GM18861 (cell line): ENCODE data around the gene CHKA.

Experiments
- ATAC-seq: cut with Tn5 transposase; IDR thresholded peaks from one replicate; pipeline ENCODE4 v1.9.1; 2021; ENCODE audit not compliant: unreplicated experiment

Gene CHKA

DNA sequence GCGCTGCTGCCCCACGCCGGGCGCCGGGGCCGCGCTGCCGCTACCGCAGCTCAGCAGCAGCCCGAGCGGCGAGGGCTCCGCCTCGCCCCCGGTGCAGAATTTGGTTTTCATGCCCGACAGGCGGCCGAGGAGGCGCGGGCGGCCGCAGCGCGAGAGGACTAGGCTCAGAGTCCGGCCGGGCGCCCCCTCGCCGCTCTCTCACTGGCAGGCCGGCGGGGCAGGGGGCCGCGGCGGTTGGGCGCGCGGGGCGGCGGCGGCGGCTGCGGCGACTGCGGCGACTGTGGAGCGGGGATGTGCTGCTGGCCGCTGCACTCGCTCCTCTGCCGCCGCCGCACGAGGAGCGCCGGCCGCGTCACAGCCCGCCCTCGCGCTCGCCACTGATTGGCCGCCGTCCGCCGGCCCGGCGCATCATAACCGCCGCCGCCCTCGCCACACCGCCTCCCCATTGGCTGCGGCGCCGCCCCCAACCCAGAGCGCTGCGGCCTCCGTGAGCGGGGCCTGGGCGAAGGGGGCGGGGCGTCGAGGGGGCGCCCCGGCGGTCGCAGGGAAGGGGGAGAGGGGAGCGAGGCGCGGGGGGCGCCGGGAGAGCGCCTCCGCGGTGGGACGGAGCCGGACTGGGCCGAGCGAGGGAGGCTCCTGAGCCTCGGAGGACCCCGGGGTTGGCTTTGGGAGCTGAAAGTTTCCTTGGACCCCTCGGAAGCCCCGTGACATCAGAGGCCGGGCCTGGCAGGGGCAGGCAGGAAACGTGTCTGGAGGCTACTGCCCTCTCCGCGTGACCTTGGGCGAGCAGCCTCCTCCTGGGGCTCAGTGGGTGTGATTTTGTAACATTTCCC, at the start of gene CHKA:
Gene CHKA (minus strand): TSS at position 322 of the 833 bp plus-strand sequence. CDS start 211 bp downstream, at position 111.
- peak; percentile 61 for ATAC-seq

DNA sequence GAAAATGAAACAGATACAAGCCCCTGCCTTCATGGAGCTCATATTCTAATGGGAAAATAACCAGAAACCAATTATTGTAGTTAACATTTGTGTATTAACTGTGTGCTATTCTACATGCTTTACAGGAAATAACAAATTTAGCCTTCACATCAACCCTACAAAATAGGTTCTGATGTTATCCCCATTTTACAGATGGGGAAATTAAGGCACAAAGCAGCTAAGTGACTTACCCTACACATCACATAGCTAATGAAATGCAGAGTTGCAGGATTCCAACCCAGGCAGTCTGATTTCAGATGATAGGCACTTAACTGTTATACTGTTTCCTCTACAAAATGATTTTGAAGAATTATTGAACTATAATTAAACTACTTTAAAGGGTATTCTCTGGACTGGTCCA, 48.3 kb upstream of the CHKA start:
- ATAC-seq = no peak

DNA sequence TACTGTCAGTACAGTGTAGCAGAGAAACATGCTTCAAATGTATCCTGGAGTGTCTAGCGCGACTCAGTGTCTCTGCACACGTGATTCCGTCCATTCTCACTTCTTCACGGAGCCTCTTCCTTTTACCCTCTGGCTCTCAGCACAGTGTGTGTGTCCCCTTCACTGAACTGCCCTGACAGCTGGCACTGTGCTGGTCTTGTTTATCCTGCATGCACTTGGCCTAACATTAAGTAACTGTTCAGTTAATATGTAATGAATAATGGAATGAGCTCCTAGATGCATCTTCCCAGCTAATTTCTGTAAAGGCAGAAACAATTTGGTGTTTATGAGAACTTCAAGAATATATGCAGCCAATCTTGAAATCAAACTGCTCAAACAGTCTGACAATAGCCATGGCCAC, 47.5 kb upstream of the CHKA start:
- ATAC-seq = no peak

DNA sequence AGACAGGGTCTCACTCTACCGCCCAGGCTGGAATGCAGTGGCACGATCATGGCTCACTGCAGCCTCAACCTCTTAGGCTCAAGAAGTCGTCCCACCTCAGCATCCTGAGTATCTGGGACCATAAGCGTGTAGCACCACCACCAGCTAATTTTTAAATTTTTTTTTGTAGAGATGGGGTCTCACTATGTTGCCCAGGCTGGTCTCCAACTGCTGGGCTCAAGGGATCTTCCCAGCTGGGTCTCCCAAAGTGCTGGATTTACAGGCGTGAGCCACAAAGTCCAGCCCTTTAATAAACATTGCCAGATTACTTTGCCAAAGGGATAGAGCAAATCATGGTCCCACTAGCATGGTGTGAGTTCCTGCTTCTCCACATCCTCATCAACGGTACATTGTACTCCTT, 46.3 kb upstream of the CHKA start:
- no peak for ATAC-seq

GRCh38 chr11:68166969-68167368, 45.8 kb upstream of the CHKA start:
- ATAC-seq = no peak

DNA sequence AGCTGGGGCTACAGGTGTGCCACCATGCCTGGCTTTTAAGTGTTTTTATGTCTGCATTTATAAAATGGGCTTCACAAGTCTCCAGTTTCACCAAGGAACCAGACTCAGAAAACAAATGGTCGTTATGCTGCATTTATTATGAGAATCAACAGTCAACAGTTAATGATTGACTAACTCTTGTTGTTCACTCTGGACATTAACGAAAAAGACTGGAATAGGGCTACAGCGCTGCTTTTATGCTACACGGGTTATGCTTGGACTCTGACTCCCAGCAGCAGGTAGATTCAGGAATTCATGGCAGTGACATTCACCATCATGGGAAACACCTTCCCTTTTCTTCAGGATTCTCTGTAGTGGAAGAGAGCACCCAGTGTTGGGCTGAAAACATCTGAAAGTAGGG, 44.4 kb upstream of the CHKA start:
- no peak for ATAC-seq

GRCh38 chr11:68164437-68164836, 43.2 kb upstream of the CHKA start:
- ATAC-seq = no peak

GRCh38 chr11:68163691-68164090, 42.5 kb upstream of the CHKA start:
- no peak for ATAC-seq

- no peak for ATAC-seq
Measured at GRCh38 chr11:68160100-68160695, 39.0 kb upstream of the CHKA start.

DNA sequence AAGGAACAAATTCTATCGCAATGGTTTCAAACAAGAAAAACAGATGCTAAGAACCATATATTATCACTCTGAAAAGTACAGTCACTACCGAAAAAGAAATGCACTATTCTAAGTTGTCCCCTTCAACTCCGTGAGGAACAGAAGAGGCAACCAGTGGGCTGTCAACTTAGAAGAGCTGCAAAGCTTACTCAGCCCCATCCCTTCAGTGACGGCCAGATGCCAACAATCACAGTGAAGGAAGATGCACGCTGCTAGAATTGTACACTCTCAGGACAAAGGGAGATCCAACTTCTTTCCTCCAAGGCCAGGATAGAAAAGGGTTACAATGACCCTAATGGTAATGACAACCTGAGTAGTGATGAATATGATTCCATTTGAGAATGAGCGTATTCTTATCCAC, 38.5 kb upstream of the CHKA start:
- ATAC-seq = no peak

- no peak for ATAC-seq
Measured at GRCh38 chr11:68159161-68159560, 38.0 kb upstream of the CHKA start.

DNA sequence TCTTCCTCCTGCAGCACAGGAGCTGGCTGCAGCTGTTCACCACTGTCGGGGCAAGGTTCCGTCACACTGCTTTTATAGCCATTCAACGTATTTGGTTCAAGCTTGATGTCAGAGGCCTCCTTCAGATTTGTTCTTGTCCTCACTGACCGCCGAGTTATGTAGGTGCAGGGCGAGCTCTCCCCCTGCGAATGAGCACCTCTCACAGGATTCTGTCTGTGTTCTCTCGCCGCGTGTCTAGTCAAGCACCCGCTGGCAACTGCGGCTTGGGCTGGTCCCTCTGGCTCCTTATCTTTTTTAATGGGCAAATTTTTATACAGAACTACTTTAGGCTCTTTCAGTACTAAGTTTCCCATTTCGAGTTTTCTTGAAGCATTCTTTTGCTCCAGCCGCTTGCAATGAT, 37.4 kb upstream of the CHKA start:
- no peak for ATAC-seq

DNA sequence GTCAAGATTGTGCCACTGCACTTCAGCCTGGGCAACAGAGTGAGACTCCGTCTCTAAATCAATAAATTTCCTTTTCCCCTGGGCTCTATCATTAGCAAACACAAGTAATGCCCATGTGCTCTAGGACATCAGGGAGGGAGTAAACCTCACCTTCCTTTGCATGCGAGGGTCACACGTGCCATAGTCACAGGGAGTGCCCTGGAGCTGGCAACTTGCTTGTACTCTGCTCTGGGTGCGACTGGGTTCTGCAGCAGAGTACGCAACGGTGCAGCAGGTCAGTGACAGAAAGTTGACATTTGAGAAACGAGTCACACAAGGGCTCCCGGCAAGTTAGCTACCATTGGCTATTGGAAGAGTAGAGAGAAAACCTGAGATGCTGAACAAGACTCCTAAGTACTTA, 32.6 kb upstream of the CHKA start:
- no peak for ATAC-seq

DNA sequence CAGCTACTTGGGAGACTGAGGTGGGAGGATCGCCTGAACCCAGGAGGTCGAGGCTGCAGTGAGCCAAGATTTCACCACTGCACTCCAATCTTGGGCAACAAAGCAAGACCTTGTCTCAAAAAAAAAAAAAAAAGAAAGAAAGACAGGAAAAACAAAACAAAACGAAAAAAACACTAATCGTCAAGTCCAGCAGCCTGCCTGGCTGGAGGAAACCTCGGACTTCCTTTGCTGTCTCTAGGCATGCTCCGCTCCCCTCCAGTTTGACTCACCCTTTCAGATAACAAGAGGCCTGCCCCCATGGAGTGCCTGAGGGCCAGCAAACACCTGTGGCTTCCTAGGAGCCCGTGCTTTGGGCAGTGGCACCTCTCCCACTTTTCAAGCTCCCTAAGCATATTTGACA, 28.8 kb upstream of the CHKA start:
- no peak for ATAC-seq

- no peak for ATAC-seq
Measured at GRCh38 chr11:68149417-68149816, 28.2 kb upstream of the CHKA start.

- no peak for ATAC-seq
Measured at GRCh38 chr11:68148879-68149278, 27.7 kb upstream of the CHKA start.

DNA sequence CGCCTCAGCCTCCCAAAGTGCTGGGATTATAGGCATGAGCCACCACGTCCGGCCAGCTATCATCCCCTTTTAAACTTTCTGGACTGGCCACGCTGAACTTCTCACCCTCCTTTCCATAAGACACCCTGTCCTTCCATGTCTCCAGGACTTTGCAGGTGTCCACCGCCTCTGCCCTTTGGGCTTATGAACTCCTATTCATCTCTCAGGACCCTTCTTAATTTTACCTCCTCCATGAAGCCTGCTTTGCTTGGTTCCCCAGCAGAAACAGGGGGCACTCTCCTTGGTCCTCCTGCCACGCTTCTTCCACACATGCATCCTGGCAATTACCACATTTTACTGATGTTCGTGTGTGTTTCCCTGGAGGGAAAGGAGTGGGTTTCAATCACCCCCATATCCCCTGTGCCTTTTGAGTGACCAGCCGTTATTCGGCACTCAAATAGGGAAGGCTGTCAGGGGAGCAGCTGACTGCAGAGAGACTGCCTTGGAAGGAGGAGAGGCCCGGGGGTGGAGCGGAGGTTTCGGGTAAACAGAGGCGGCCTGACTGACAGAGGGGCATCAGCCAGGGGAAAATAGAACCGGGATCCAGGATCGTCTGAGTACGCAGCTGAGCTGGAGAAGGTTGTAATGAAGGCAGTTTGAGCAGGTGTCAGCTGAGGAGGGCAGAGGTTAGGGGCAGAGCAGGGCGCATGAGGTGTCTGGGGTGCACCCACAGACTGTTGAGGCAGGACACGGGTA, 27.1 kb upstream of the CHKA start:
- ATAC-seq = no peak

DNA sequence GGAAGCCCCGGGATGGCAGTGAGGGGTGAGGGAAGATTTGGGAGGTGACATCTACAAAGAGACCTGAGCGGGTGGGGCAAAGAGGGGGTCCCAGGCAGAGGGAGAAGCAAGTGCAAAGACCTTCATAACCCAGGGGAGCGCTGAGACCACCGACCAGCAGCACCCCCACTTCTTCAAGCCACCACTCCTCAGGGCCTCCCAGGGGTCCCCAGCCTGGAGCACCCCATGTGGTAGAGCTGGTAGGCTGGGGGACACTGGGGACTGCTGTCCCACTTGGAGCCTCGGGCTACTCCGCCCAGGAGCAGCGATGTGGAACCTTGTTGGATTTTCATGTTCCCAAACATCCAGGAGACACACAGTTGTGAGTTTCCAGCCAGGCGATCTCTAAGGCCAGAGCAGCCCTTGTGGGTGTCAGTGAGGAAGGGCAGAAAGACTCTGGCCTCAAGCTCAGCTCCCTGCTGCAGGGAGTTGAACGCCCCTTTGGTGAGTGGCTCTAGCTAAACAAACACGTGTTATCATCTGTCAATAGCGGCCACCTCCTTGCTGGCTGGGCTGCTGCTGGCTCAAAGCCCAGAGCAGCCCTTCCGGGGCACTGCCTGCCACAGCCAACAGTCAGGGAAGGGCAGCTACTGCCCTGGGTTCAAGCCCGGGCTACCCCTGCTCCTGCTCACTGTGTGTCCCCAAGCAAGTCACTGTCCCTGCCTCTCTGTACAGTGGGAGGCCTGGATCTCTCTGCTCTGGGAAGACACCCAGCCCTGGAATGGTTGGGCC, 25.7 kb upstream of the CHKA start:
- no peak for ATAC-seq

GRCh38 chr11:68146010-68146540, 24.9 kb upstream of the CHKA start:
- no peak for ATAC-seq

DNA sequence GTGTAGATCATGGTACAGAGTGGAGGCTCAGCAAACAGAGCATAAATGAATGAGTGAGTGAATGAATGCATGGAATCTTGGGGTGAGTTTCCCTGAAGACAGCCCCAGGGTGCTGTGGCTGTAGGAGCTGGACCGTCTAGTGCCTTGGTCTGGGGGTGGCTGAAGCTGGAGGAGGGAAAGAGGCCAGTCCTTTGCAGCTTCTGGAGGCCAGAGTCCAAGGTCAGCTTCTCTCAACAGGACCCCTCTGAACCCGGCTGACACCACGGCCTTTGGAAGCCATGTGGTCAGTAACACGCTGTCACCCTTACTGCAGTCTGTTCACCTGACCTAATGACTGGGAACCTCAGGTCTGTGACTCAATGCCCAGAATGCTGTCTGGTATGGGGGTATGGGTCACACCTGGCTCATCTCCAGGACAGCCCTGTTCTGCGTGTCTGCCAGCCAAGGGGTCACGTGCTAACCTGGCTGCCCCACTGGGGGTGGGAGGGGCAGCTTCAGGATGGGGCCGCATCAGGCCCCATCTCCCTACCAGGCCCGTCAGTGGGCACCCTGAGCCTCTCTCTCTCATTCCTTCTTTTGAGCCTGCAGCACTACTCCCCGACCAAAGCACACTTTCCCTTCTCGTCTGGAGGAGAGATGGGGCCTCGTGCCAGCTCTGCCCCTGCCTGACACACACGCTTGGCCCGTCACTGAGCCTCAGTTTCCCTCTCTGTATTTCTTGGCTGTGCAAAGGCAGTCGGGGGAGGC, 24.1 kb upstream of the CHKA start:
- no peak for ATAC-seq
